Measurements from ENCODE around the gene ALOX12B.

DNA sequence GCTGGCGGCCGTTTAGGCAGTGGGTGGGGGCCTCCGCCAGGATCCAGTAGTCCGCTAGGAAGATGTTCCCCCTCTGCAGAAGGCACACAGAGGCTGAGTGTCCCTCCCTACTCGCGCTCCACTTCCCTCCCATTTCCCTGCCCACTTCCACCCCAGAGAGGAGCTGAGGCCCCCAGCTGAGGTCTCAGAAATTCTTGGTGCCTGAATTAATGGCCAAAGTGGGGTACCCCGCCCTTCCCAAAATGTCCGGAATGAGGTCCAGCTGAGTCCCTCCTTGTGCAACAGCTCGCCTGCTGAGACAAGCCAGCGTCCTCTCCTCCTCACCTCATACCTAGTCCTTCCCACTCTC is 22.9 kb upstream of the ALOX12B start:
- no peak for TF ChIP-seq MYC (IDR thresholded peaks at IDR 0.05; ENCODE audit: low read depth, low read length)
- TF ChIP-seq, protein P1, sequence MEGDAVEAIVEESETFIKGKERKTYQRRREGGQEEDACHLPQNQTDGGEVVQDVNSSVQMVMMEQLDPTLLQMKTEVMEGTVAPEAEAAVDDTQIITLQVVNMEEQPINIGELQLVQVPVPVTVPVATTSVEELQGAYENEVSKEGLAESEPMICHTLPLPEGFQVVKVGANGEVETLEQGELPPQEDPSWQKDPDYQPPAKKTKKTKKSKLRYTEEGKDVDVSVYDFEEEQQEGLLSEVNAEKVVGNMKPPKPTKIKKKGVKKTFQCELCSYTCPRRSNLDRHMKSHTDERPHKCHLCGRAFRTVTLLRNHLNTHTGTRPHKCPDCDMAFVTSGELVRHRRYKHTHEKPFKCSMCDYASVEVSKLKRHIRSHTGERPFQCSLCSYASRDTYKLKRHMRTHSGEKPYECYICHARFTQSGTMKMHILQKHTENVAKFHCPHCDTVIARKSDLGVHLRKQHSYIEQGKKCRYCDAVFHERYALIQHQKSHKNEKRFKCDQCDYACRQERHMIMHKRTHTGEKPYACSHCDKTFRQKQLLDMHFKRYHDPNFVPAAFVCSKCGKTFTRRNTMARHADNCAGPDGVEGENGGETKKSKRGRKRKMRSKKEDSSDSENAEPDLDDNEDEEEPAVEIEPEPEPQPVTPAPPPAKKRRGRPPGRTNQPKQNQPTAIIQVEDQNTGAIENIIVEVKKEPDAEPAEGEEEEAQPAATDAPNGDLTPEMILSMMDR (IDR thresholded peaks at IDR 0.05; ENCODE audit: extremely low read depth in 1 of 2, insufficient read depth in 1 of 2, low read depth in 1 of 2, low read length in 2 of 2), result no peak
- TF ChIP-seq EZH2 (IDR thresholded peaks at IDR 0.05; ENCODE audit: borderline replicate concordance, low read depth, low read length, severe bottlenecking), result no peak
- TF ChIP-seq POLR2A (IDR thresholded peaks at IDR 0.05; ENCODE audit: low read depth, low read length), result no peak
- TF ChIP-seq, protein P2, sequence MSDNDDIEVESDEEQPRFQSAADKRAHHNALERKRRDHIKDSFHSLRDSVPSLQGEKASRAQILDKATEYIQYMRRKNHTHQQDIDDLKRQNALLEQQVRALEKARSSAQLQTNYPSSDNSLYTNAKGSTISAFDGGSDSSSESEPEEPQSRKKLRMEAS (IDR thresholded peaks at IDR 0.05; ENCODE audit: insufficient read depth, insufficient read length), result no peak
- no peak for TF ChIP-seq POLR2AphosphoS5 (IDR thresholded peaks at IDR 0.05; ENCODE audit: insufficient read depth, low read depth, low read length)
- no peak for TF ChIP-seq GATA2 (IDR thresholded peaks at IDR 0.05; ENCODE audit: insufficient read depth, insufficient read length, low read depth, low read length)
- no peak for TF ChIP-seq FOS (IDR thresholded peaks at IDR 0.05; ENCODE audit: borderline replicate concordance, insufficient read depth, low read length)
